Body of pancreas (tissue), 4 donors: ENCODE results near the gene GSK3B.

Experiments
- POLR2A ChIP-seq, 3 donors: fragments of 450-650 bp; IDR thresholded peaks; one replicate each; pipeline ENCODE4 v1.6.1; 2016; ENCODE audit warnings: antibody characterized with exemption in 3 of 3, mild to moderate bottlenecking in 2 of 3
- TF ChIP-seq, protein P1 (sequence below), 7 experiments: fragments of 450-650 bp in 4 of 7; fragments of 200-600 bp in 3 of 7; sonication (generic) in 3 of 7; IDR thresholded peaks; one replicate each; pipeline ENCODE4 v1.5.1; 2016 to 2019; ENCODE audit warnings: antibody characterized with exemption in 7 of 7

DNA sequence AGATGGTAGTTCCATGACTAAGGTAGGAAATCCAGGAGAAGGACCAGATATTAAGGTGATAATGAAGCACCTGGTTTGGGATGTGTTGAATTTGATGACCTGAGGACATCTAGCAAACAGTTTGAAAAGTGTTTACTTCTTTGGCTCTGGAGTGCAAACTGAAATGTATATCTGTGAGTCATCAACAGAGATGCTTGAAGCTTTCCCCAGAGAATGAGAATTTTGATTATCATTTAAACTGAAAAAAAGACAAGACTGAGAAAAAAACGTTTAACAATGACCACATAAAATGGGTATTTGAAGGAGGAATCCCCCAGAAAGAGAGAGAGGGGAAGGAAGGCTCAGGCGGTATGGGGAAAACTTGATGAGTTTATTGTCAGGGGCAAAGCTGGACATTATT lies 20.7 kb upstream of the GSK3B start:
- TF ChIP-seq, protein P1, sequence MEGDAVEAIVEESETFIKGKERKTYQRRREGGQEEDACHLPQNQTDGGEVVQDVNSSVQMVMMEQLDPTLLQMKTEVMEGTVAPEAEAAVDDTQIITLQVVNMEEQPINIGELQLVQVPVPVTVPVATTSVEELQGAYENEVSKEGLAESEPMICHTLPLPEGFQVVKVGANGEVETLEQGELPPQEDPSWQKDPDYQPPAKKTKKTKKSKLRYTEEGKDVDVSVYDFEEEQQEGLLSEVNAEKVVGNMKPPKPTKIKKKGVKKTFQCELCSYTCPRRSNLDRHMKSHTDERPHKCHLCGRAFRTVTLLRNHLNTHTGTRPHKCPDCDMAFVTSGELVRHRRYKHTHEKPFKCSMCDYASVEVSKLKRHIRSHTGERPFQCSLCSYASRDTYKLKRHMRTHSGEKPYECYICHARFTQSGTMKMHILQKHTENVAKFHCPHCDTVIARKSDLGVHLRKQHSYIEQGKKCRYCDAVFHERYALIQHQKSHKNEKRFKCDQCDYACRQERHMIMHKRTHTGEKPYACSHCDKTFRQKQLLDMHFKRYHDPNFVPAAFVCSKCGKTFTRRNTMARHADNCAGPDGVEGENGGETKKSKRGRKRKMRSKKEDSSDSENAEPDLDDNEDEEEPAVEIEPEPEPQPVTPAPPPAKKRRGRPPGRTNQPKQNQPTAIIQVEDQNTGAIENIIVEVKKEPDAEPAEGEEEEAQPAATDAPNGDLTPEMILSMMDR (IDR thresholded peaks at IDR 0.05), result no peak
- no peak for TF ChIP-seq POLR2A (IDR thresholded peaks at IDR 0.05)
